Measurements from ENCODE around the gene MSLN.

DNA sequence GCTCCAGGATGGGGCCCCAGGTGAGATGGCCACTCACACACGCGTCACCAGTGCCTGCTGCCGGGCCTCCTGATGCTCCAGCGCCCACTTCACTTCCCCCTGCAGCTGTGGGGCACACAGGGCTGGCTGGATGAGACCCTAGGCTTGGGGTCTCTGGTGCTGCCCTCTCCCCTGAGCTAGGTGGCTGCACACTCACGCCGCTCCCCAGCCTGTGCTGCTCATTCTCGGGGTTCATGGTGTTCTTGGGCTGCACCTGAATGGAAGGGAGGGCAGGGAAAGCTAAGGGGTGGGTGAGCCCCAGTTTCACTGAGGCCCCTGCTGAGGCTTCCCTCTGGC, 35.5 kb upstream of the MSLN start:
- no peak for TF ChIP-seq POLR2AphosphoS5 (IDR thresholded peaks at IDR 0.05; ENCODE audit: borderline replicate concordance, low read depth, low read length)
- TF ChIP-seq EZH2 (IDR thresholded peaks at IDR 0.05) = no peak
- TF ChIP-seq FOXP2 (optimal IDR thresholded peaks at IDR 0.05; ENCODE audit: control extremely low read depth, extremely low read length, insufficient read depth) = no peak
